H1 (cell line): ENCODE data around the gene PRKACA. TPM values are rescaled to one million over a fixed set of nuclear protein-coding genes. Genes with fewer than 3 reads are reported as not detected.

Experiments
- CTCF ChIA-PET: fragments of 300-600 bp; sonication (Branson Sonifier 250); formaldehyde crosslinking; loops from one replicate; lab custom pipeline; 2021; ENCODE audit not compliant: partially characterized antibody; lab: Charles Lee
- POLR2A ChIA-PET: fragments of 300-600 bp; sonication (Branson Sonifier 250); formaldehyde crosslinking; loops from one replicate; lab custom pipeline; 2021; ENCODE audit warnings: inconsistent platforms; ENCODE audit not compliant: partially characterized antibody; lab: Charles Lee
- DNase-seq, 2 experiments: peaks; one replicate each; pipeline versions ENCODE4 v3.0.0 to v3.0.0-alpha.2; 2010 to 2022; ENCODE audit warnings: low spot score in 2 of 2, low read depth in 1 of 2, mixed read lengths in 1 of 2
- FAIRE-seq: peaks from 2 replicates; lab custom pipeline; 2011; peaks lifted over from hg19 to GRCh38; lab: Jason Lieb, UNC
- H2AFZ ChIP-seq: 2 replicates; pipeline ENCODE4 v1.8.1; 2012; ENCODE audit warnings: low read length, inconsistent platforms
- H2AK5ac ChIP-seq: 2 replicates; pipeline ENCODE4 v1.6.1; 2013; ENCODE audit warnings: low read depth, low read length
- H2BK120ac ChIP-seq: replicated peaks from 2 replicates; pipeline ENCODE3; 2013; ENCODE audit warnings: low read depth, low read length, inconsistent platforms
- H2BK12ac ChIP-seq: 2 replicates; pipeline ENCODE4 v1.6.1; 2013; ENCODE audit warnings: low read depth, low read length
- H2BK15ac ChIP-seq: 2 replicates; pipeline ENCODE4 v1.6.1; 2013; ENCODE audit warnings: low read length
- H2BK20ac ChIP-seq: 2 replicates; pipeline ENCODE4 v1.6.1; 2013; ENCODE audit warnings: low read length
- H2BK5ac ChIP-seq: 2 replicates; pipeline ENCODE4 v1.6.1; 2013; ENCODE audit warnings: low read depth, low read length
- H3K14ac ChIP-seq: 2 replicates; pipeline ENCODE4 v1.6.1; 2013; ENCODE audit warnings: inconsistent platforms; ENCODE audit not compliant: insufficient read length
- H3K18ac ChIP-seq: 2 replicates; pipeline ENCODE4 v1.6.1; 2013; ENCODE audit warnings: low read length; ENCODE audit errors: extremely low read depth
- H3K23ac ChIP-seq: 2 replicates; pipeline ENCODE4 v1.6.1; 2013; ENCODE audit warnings: inconsistent platforms; ENCODE audit not compliant: insufficient read length
- H3K23me2 ChIP-seq: 2 replicates; pipeline ENCODE4 v1.6.1; 2013; ENCODE audit warnings: low read depth, low read length
- H3K27ac ChIP-seq: 2 replicates; pipeline ENCODE4 v1.6.1; 2011; ENCODE audit warnings: low read depth, low read length, inconsistent platforms
- H3K27me3 ChIP-seq, 4 experiments: replicated peaks in 1 of 4; 1 replicate in 1 of 4; 2 replicates in 3 of 4; pipeline versions ENCODE4 v1.6.1 to v1.8.1; 2011 to 2013; ENCODE audit warnings: low read length in 3 of 4, mild to moderate bottlenecking in 3 of 4, inconsistent platforms in 2 of 4, mixed read lengths in 2 of 4, moderate library complexity in 1 of 4; ENCODE audit not compliant: control insufficient read depth in 3 of 4, insufficient read depth in 3 of 4; ENCODE audit errors: extremely low read depth in 1 of 4
- H3K36me3 ChIP-seq, 4 experiments: 2 replicates each; pipeline versions ENCODE4 v1.6.1 to v1.8.1; 2011 to 2013; ENCODE audit warnings: mild to moderate bottlenecking in 4 of 4, low read length in 3 of 4, moderate library complexity in 2 of 4, control low read depth in 1 of 4, inconsistent platforms in 1 of 4; ENCODE audit not compliant: insufficient read depth in 4 of 4, control insufficient read depth in 2 of 4
- H3K4ac ChIP-seq: replicated peaks from 2 replicates; pipeline ENCODE3; 2013; ENCODE audit warnings: low read length, low read depth, mixed read lengths, inconsistent platforms; ENCODE audit not compliant: insufficient read length
- H3K4me1 ChIP-seq, 4 experiments: replicated peaks in 1 of 4; 1 replicate in 1 of 4; 2 replicates in 3 of 4; pipeline versions ENCODE4 v1.6.1 to v1.8.1; 2011 to 2013; ENCODE audit warnings: low read length in 3 of 4, inconsistent platforms in 2 of 4, mixed read lengths in 1 of 4; ENCODE audit not compliant: insufficient read depth in 4 of 4, control insufficient read depth in 3 of 4
- H3K4me2 ChIP-seq, 2 experiments: 2 replicates each; pipeline versions ENCODE4 v1.6.1 to v1.8.1; 2011 to 2013; ENCODE audit warnings: low read depth in 2 of 2, low read length in 2 of 2, control low read depth in 1 of 2, inconsistent platforms in 1 of 2, mild to moderate bottlenecking in 1 of 2; ENCODE audit not compliant: insufficient read depth in 1 of 2
- H3K4me3 ChIP-seq, 4 experiments: fragments of 200-600, 300-600 bp in 1 of 4; sonication (generic), shearing (Covaris generic), sonication (Bioruptor Twin) in 1 of 4; 2 replicates each; pipeline versions ENCODE4 v1.5.1 to v1.8.1; 2011 to 2016; ENCODE audit warnings: low read length in 4 of 4, low read depth in 3 of 4, control low read depth in 2 of 4, inconsistent platforms in 2 of 4, mild to moderate bottlenecking in 2 of 4, mixed read lengths in 1 of 4, moderate library complexity in 1 of 4; ENCODE audit not compliant: insufficient read depth in 2 of 4; ENCODE audit errors: extremely low read depth in 1 of 4
- H3K56ac ChIP-seq: replicated peaks from 2 replicates; pipeline ENCODE3; 2013; ENCODE audit warnings: low read depth, mild to moderate bottlenecking, mixed read lengths, low read length, inconsistent platforms; ENCODE audit not compliant: insufficient read length
- H3K79me1 ChIP-seq: 2 replicates; pipeline ENCODE4 v1.6.1; 2013; ENCODE audit warnings: low read depth, low read length, control low read depth
- H3K79me2 ChIP-seq, 2 experiments: 2 replicates each; pipeline versions ENCODE4 v1.6.1 to v1.8.1; 2012 to 2013; ENCODE audit warnings: low read length in 2 of 2, mild to moderate bottlenecking in 2 of 2, inconsistent platforms in 1 of 2; ENCODE audit not compliant: insufficient read depth in 2 of 2, control insufficient read depth in 1 of 2
- H3K9ac ChIP-seq, 4 experiments: replicated peaks in 1 of 4; 1 replicate in 1 of 4; 2 replicates in 3 of 4; pipeline versions ENCODE4 v1.6.1 to v1.8.1; 2011 to 2013; ENCODE audit warnings: low read depth in 3 of 4, low read length in 3 of 4, control low read depth in 2 of 4, mild to moderate bottlenecking in 2 of 4, moderate library complexity in 2 of 4, inconsistent platforms in 1 of 4; ENCODE audit errors: extremely low read depth in 1 of 4
- H3K9me3 ChIP-seq, 2 experiments: 2 replicates each; pipeline versions ENCODE4 v1.6.1 to v1.8.1; 2012 to 2013; ENCODE audit warnings: mild to moderate bottlenecking in 2 of 2, moderate library complexity in 2 of 2, control low read depth in 1 of 2, inconsistent platforms in 1 of 2, low read depth in 1 of 2, low read length in 1 of 2, mixed read lengths in 1 of 2; ENCODE audit not compliant: insufficient read depth in 2 of 2
- H4K20me1 ChIP-seq, 2 experiments: replicated peaks in 1 of 2; 2 replicates each; pipeline versions ENCODE3 to v1.8.1; 2011 to 2013; ENCODE audit warnings: inconsistent platforms in 2 of 2, low read length in 2 of 2, mild to moderate bottlenecking in 1 of 2; ENCODE audit not compliant: insufficient read depth in 2 of 2, control insufficient read depth in 1 of 2
- H4K5ac ChIP-seq: 2 replicates; pipeline ENCODE4 v1.6.1; 2013; ENCODE audit warnings: low read length, low read depth, mixed read lengths, inconsistent platforms; ENCODE audit not compliant: insufficient read length
- H4K8ac ChIP-seq: 2 replicates; pipeline ENCODE4 v1.8.0; 2013; ENCODE audit warnings: mild to moderate bottlenecking, moderate library complexity, low read length, inconsistent platforms; ENCODE audit not compliant: insufficient read depth; ENCODE audit errors: extremely low read depth
- H4K91ac ChIP-seq: replicated peaks from 2 replicates; pipeline ENCODE3; 2013; ENCODE audit warnings: low read length, mixed read lengths, inconsistent platforms; ENCODE audit not compliant: insufficient read length
- ATF2 ChIP-seq: IDR thresholded peaks from 2 replicates; pipeline ENCODE4 v1.6.1; 2012; ENCODE audit warnings: low read length, inconsistent platforms
- BCL11A ChIP-seq, 2 experiments: IDR thresholded peaks; one replicate each; pipeline ENCODE4 v1.6.1; 2011; ENCODE audit warnings: low read depth in 2 of 2, low read length in 2 of 2, mild to moderate bottlenecking in 2 of 2
- BRCA1 ChIP-seq: IDR thresholded peaks from 2 replicates; pipeline ENCODE4 v1.6.1; 2012; ENCODE audit warnings: low read depth, low read length, improper control_type of control experiment
- CEBPB ChIP-seq: IDR thresholded peaks from 2 replicates; pipeline ENCODE4 v1.6.1; 2012; ENCODE audit warnings: low read depth, low read length
- CREB1 ChIP-seq: IDR thresholded peaks from 2 replicates; pipeline ENCODE4 v1.6.1; 2012; ENCODE audit warnings: inconsistent platforms
- CTCF ChIP-seq, 3 experiments: IDR thresholded peaks; 1 replicate in 2 of 3; 2 replicates in 1 of 3; pipeline versions ENCODE4 v1.5.1 to v1.6.1; 2011; ENCODE audit warnings: low read length in 3 of 3, mild to moderate bottlenecking in 3 of 3, inconsistent platforms in 2 of 3, low read depth in 1 of 3, moderate library complexity in 1 of 3; ENCODE audit not compliant: insufficient read depth in 1 of 3; ENCODE audit errors: control extremely low read depth in 1 of 3
- GABPA ChIP-seq: IDR thresholded peaks from 2 replicates; pipeline ENCODE4 v1.6.1; 2011; ENCODE audit warnings: mild to moderate bottlenecking, low read length, moderate library complexity, borderline replicate concordance; ENCODE audit not compliant: insufficient read depth
- GTF2F1 ChIP-seq: IDR thresholded peaks from 2 replicates; pipeline ENCODE4 v1.6.1; 2012; ENCODE audit warnings: low read depth, low read length, improper control_type of control experiment, borderline replicate concordance
- PHF8 ChIP-seq: fragments of 200-600 bp; sonication (generic); conservative IDR thresholded peaks from 2 replicates; pipeline ENCODE4 v1.7.1; 2012; ENCODE audit warnings: low read depth, mild to moderate bottlenecking, inconsistent platforms, low read length, moderate library complexity
- RBBP5 ChIP-seq: IDR thresholded peaks from 2 replicates; pipeline ENCODE4 v1.7.1; 2012; ENCODE audit warnings: low read depth, mild to moderate bottlenecking, inconsistent platforms, low read length, moderate library complexity, borderline replicate concordance
- WGBS, 2 experiments: shearing (Covaris generic) in 1 of 2; methylation state at CpG; one replicate each; pipeline versions ENCODE4 v1.1.6 to v1.1.7; 2013 to 2015; ENCODE audit warnings: low lambda C conversion rate in 2 of 2, mixed read lengths in 2 of 2, inconsistent platforms in 1 of 2, low coverage in 1 of 2, missing lambda C conversion rate in 1 of 2; ENCODE audit not compliant: insufficient replicate concordance in 2 of 2, insufficient coverage in 1 of 2, insufficient read length in 1 of 2; ENCODE audit errors: extremely low coverage in 1 of 2, missing lambda C conversion rate in 1 of 2; 5-methylcytosine and 5-hydroxymethylcytosine counted together
- polyA plus RNA-seq, 7 experiments: library from polyadenylated mRNA; depleted of rRNA in 3 of 7; stranded (reverse) in 5 of 7; unstranded in 2 of 7; fragments of >200 nt in 5 of 7; fragments of 200-250 nt in 2 of 7; gene quantifications; 1 replicate in 5 of 7; 2 replicates in 1 of 7; 4 replicates in 1 of 7; pipeline versions ENCODE4 v1.2.1 to v1.2.3, GENCODE V29; 2011 to 2013; ENCODE audit warnings: missing spikeins in 2 of 7, mixed read lengths in 2 of 7
- total RNA-seq: library from RNA; stranded (reverse); fragmentation: NEBNext Ultra II Directional; extraction: Animal tissue kit (Norgen Biotek cat#: 25700); gene quantifications from 2 replicates; pipeline ENCODE4 v1.2.1, GENCODE V29; 2021

Gene PRKACA
- total and polyA plus RNA-seq, 2 of the 8 experiments (the other 6 are each of a cell fraction or from before 2014, with no cell fraction given): 14.2 to 48.2 TPM

- H3K56ac ChIP-seq: no peak overlapping the region
- FAIRE-seq (no peak), DNase-seq (no peak)
- no peak overlapping the region for H2AK5ac ChIP-seq
- H4K5ac ChIP-seq: no peak overlapping the region
- H4K91ac ChIP-seq: no peak overlapping the region
- no peak overlapping the region for H3K27ac ChIP-seq
- H3K9ac ChIP-seq: no peak overlapping the region
- H3K79me2 ChIP-seq: no peaks in the 10 kb centered on the region
- no peaks in the 10 kb centered on the region for H3K36me3 ChIP-seq
- H3K23me2 ChIP-seq: peaks cover 12% of the 10 kb centered on the region; the same call in 1 of the 2 replicates
- H3K79me1 ChIP-seq: no peaks in the 10 kb centered on the region
- no peak overlapping the region for H3K4me3 ChIP-seq
- H3K18ac ChIP-seq: no peak overlapping the region
- no peak overlapping the region for H2BK12ac ChIP-seq
- peaks cover 7 to 32% (median 17%) of the 10 kb centered on the region in 4 experiments for H3K27me3 ChIP-seq
- H2BK120ac ChIP-seq: no peak overlapping the region
- H2AFZ ChIP-seq: no peak overlapping the region
- no peak overlapping the region for H3K4ac ChIP-seq
- no peak overlapping the region for H3K23ac ChIP-seq
- POLR2A ChIA-PET: no interaction called here
- CTCF ChIA-PET: interaction anchor here (0.6 to 11.2 kb wide), 6 partner anchors 19 to 177 kb away, joined by 3 to 75 read pairs (median 4); partner anchors contain the start of genes IL27RA and PALM3
- no peaks in the 10 kb centered on the region for H4K20me1 ChIP-seq
- H2BK20ac ChIP-seq: no peak overlapping the region
- no peak overlapping the region for H2BK15ac ChIP-seq
- H3K9me3 ChIP-seq: no peaks in the 10 kb centered on the region
- 84% methylated on average over 2 of the region's 2 CpGs; no CpG with 5 or more reads in 1 of the 2 experiments for WGBS, 2 experiments
- H4K8ac ChIP-seq: no peak overlapping the region
- H3K4me1 ChIP-seq: peaks cover 3 to 13% (median 8%) of the 10 kb centered on the region in 4 experiments; a peak in 6 of 7 replicates
- no peak overlapping the region for H3K14ac ChIP-seq
- no peak overlapping the region for H3K4me2 ChIP-seq
- no peak overlapping the region for H2BK5ac ChIP-seq
- TF ChIP-seq GTF2F1: no peak
- TF ChIP-seq GABPA: no peak
- no peak for TF ChIP-seq BCL11A (IDR thresholded peaks at IDR 0.05; ENCODE audit: low read depth in 2 of 2, low read length in 2 of 2)
- TF ChIP-seq ATF2: no peak
- no peak for TF ChIP-seq CTCF (IDR thresholded peaks at IDR 0.05; ENCODE audit: control extremely low read depth in 1 of 3, insufficient read depth in 1 of 3, low read depth in 1 of 3, low read length in 3 of 3)
- TF ChIP-seq BRCA1: no peak
- TF ChIP-seq RBBP5: no peak
- TF ChIP-seq PHF8: no peak
- TF ChIP-seq CEBPB: no peak
- no peak for TF ChIP-seq CREB1
These were observed 39.2 kb downstream of the PRKACA start for GRCh38 chr19:14078411-14078810.
